Cerebellar nuclear complex (tissue), 1 donor: ENCODE results near the gene MKI67.

ENCODE experiments used
- DNase-seq, 2 experiments: peaks; one replicate each; lab custom pipeline; 2025; lab: John Stamatoyannopoulos, UW

MKI67 gene

DNA sequence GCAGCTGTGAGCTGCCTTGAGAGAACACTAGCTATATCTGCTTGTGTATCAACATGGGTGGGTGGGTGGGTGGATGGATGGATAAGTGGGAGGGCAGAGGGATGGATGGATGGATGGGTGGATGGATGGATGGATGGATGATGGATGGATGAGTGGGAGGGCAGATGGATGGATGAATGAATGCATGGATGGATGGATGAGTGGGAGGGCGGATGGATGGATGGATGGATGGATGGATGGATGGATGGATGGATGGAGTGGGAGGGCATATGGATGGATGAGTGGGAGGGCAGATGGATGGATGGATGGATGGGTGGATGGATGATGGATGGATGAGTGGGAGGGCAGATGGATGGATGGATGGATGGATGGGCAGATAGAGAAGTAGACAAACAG is 76.1 kb downstream of the MKI67 start:
- DNase-seq: no peak

DNA sequence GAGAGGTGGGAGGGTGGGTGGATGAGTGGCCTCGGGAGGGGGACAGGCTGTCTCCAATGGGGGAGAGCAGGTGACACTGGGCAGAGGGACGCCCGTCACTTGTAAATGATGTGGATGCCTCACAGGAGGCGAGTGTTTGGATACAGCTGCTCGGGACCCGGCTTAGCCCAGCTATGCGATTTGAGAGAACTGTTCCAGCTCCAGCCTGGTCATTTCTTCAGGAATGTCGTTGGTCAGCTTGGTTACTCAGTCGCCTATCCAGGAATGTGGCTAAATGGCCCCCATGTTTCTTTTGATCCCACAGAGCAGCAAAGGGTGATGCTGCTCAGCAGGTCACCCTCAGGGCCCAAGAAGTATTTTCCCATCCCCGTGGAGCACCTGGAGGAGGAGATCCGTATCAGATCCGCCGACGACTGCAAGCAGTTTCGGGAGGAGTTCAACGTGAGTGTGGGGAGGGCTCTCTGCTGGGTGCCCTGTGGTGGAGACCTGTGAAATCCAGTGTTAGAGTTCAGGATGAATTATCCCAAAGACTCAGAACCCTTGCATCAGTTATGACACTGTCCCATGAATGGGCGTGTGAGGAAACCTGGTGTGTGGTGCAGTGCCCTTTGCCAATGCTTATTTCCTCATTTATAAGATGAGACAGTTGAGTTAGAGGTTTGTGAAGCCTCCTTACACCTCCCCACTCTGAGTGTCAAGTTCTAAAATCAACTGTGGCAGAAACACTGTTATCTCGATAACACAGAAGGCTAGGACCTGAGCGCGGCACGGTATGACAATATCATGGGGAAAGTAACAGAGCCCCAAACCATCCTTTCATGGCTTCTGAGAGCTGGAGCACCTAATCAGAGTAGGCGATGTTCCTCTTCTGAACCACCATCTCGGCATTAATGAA is 76.8 kb downstream of the MKI67 start:
- DNase-seq: no peak

DNA sequence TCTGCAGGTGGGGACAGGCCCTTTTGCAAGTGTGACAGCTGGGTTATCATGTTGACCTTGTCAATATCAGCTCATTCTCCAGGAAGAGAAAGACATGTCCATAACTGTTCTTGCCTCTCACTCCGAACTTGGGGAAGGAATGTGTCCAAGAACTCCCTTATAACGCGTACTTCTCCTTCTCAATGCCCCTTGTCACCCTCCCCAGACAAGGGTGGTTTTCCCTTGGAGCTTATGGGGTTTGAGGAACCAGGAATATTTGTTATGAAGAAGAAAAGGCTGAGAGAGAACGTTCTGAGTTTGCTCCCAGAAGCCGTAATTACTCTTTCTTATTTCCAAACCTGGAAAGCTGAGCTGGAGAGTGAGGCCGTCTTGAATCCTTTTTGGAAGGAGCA is 77.4 kb downstream of the MKI67 start:
- no peak for DNase-seq

DNA sequence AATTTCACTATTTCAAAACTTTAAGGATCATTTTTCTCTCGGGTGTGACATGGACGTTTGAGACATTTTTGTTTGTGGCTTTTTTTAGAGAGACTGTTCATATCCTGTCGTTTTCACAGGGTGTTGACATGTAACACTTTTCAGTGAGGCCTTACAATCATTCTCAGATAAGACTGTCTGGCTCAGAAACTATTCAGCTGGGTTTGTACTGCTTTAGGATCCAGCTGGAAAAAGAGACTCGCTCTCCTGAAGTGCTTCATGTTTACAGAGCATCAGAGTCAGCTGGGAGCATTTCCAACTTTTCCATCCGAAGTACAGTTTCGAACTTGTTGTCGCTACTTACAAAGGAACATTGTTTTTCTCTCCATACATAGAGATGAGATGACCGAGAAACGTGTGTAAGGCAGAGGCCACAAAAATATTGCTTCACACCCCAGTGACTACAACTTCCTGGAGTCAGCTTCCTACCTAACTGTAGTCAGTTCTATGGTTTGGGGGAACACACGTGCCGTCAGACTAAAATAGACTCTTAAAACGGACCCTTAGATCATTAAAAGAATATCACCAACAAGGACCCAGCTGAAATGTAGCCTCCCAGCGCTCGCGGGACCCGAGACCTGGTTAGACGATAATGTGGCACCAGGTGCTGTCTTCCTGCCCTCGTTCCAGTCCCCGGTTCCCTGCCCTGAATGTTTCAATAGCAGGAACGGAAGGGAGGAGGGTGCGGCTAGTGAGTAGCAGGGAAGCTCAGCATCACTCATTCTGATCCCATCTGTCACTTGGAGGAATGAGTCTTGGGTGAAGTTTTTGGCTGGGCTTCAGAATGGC is 78.0 kb downstream of the MKI67 start:
- DNase-seq: no peak

DNA sequence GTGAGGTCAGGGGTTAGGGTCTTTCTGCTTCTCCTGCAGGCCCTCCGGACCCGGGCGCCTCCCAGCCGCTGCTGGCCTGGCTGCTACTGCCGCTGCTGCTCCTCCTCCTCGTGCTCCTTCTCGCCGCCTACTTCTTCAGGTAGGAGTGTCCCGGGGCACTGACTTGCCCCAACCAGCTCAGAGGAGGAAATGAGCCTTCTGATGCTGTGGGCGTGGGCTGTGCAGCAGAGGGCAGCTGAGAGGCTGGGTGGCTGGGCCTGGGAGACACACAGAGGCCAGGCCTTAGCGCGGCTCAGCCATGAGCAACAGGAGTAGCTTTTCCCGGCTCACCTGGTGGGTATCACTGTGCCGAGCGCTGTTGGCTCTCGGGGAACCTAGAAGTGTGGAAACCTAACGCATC is 78.9 kb downstream of the MKI67 start:
- DNase-seq: no peak

DNA sequence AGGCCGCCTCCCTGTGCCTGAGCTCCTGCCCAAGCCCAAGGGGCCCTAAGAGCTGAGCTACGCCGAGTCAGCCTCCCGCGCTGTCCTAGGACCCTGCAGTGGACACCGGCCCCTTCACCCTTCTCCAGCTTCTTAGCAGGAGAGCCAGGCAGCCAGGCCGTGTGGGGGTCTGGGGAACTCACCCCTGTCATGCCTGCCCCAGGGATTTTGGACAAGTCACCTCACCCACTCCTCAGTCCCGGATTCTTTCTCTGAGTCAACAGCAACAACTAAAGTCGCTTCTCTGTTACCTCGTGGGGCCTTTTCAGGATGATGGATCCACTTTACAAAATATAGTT is 79.3 kb downstream of the MKI67 start:
- no peak for DNase-seq
